Fibroblast of the aortic adventitia (primary cell): ENCODE measurements around the gene CTDSP2. TPM values are rescaled to one million over a fixed set of nuclear protein-coding genes. Genes with fewer than 3 reads are reported as not detected.

Experiments used
- DNase-seq: peaks from one replicate; pipeline ENCODE4 v3.0.0-alpha.2; 2010; ENCODE audit warnings: low read depth
- H3K4me3 ChIP-seq: 2 replicates; pipeline ENCODE4 v1.5.1; 2011; ENCODE audit warnings: low read depth, mild to moderate bottlenecking, control low read depth, low read length, moderate library complexity
- total RNA-seq: library from RNA; depleted of rRNA; stranded (reverse); fragments of >200 nt; gene quantifications from 2 replicates; pipeline ENCODE4 v1.2.3, GENCODE V29; 2012; ENCODE audit warnings: low replicate concordance
- TF ChIP-seq, protein P1 (sequence below): IDR thresholded peaks from 2 replicates; pipeline ENCODE4 v1.5.1; 2011; ENCODE audit warnings: mild to moderate bottlenecking, low read length, control low read depth, inconsistent platforms; ENCODE audit not compliant: insufficient read depth

Gene CTDSP2
- total RNA-seq, 1 donor: 90.7 TPM

DNA sequence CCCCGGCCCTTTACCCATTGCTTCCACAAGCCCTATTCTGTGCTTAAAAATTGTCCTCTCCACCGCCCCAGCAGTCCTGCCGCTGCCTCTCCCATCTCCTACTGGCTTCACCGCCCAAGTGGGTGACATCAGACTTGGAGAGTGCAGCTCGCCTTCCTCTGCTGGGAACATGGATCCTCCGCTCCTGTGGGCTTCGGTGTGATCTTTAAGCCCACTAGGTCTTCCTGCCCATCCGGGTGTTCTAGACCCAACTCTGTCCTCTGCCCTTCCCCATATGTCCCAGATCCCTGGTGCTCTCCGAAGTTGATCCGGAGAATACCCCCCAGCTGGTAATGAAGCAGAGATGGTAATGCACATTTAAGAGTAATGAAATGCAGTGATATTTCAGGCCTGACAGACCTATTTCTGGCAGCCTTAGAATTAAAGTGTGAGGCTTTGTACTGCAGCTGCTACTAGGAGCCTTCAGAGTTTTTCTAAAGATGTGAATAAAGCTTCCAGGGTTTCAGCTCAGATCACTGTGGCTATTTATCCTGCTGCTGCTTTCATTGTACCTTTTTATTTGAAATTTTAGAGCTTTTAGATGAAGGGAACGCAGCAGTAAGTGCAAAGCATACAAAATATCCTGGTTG lies 22.9 kb upstream of the CTDSP2 start:
- TF ChIP-seq, protein P1, sequence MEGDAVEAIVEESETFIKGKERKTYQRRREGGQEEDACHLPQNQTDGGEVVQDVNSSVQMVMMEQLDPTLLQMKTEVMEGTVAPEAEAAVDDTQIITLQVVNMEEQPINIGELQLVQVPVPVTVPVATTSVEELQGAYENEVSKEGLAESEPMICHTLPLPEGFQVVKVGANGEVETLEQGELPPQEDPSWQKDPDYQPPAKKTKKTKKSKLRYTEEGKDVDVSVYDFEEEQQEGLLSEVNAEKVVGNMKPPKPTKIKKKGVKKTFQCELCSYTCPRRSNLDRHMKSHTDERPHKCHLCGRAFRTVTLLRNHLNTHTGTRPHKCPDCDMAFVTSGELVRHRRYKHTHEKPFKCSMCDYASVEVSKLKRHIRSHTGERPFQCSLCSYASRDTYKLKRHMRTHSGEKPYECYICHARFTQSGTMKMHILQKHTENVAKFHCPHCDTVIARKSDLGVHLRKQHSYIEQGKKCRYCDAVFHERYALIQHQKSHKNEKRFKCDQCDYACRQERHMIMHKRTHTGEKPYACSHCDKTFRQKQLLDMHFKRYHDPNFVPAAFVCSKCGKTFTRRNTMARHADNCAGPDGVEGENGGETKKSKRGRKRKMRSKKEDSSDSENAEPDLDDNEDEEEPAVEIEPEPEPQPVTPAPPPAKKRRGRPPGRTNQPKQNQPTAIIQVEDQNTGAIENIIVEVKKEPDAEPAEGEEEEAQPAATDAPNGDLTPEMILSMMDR: no peak
- no peak for DNase-seq
- no peak overlapping the region for H3K4me3 ChIP-seq

DNA sequence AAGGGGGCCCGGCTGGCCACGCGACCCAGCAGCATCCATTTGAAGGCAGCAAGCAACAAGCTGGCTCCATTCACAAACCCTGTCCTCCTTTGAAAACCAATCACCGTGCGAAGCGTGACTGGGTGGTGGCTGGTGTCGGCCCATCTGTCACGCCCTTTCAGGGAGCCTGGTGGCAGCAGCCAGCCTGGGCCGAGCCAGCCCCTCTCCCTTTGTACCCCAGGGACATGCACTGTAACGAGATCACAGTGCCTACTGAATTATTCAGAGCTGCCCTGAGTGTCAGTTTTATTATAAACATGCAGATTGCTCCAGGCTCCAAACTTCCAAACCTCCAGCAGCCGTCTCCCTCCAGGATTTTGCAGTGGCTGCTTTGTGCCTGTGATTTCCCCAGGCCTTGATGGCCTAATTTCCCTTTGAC lies 22.3 kb upstream of the CTDSP2 start:
- TF ChIP-seq, protein P1: no peak
- H3K4me3 ChIP-seq: no peak overlapping the region
- DNase-seq: no peak

DNA sequence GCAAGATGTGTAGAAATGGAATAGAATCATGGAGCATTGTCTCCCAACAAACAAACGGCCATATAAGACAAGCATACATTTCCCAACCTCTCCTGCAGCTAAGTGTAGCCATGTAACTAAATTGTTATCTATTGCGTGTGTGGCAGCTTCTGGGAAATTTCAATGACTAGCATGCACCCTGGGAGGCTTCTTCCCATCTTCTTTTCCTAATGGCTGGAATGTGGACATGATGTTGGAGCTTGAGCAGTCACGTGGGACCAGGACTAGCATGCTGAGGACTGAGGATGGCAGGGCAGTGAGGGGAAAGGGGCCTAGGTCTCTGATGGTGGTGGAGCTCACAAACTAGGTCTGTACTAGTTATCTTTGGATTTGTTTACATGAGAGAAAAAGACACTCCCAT lies 21.7 kb upstream of the CTDSP2 start:
- TF ChIP-seq, protein P1: no peak
- DNase-seq: peak; percentile 63
- H3K4me3 ChIP-seq: no peak overlapping the region

DNA sequence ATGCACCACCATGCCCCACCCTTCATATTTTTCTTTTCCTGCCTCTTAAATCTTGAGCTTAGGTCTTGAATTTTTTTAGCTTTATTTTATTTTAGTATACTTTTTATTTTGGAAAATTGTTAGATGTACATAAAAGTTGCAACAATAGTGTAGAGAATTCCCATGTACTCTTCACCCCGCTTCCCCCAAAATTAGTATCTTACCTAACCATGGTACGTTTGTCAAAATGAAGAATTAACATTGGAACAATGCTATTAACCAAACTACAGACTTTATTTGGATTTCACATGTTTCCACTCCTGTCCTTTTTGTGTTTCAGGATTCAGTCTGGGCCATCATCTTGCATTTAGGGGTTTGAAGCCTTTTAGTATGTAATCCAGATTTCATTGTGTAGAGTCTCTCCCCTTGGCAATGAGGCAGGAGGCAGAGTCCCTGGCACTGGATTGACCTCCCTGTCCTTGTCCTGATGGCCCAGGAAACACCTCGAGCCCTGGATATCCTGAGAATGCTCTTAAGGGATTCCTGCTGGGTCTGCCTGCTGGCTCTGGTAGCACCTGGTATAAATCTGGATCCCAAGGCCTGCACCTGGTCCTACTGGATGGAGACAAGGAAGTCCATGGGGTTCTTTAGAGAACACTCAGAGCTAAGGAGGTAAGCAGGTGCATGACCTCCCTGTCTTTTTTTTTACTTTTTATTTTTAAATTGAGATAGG lies 19.9 kb upstream of the CTDSP2 start:
- DNase-seq: no peak
- H3K4me3 ChIP-seq: no peak overlapping the region
- TF ChIP-seq, protein P1: no peak

DNA sequence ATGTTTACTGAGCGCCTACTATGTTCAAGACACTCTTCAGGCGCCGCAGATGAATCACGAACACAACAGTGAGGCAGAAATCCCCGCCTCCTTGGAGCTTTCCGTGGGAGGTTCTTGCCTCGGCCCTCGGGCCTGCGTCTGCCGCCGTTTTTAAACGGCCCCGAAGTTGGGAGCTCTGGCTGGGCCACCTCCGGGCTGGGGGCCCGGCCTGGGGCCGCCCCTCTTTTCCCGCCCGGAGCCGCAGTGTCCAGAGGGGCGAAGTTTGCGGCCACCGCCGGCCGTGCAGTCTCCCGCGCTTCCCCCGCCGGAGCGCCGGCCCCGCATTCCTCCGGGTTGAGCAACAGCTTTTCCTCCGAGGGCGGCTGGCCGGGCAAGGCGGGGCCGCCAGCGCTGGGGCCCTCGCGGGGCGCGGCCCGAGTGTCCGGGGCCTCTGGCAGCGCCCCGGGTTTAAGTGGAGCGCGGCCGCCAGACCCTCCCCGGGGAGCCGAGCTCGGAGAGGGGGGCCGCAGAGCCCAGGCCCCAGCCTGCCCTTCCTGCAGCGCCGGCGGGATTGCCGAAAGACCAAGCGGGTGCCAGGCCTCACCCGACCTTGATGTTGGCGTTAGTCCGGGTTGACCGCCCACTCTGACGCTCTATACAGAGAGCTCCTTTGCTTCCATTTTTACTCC lies 18.7 kb upstream of the CTDSP2 start:
- TF ChIP-seq, protein P1: no peak
- DNase-seq: peak; percentile 87
- peak overlapping the region; percentile 53 for H3K4me3 ChIP-seq

DNA sequence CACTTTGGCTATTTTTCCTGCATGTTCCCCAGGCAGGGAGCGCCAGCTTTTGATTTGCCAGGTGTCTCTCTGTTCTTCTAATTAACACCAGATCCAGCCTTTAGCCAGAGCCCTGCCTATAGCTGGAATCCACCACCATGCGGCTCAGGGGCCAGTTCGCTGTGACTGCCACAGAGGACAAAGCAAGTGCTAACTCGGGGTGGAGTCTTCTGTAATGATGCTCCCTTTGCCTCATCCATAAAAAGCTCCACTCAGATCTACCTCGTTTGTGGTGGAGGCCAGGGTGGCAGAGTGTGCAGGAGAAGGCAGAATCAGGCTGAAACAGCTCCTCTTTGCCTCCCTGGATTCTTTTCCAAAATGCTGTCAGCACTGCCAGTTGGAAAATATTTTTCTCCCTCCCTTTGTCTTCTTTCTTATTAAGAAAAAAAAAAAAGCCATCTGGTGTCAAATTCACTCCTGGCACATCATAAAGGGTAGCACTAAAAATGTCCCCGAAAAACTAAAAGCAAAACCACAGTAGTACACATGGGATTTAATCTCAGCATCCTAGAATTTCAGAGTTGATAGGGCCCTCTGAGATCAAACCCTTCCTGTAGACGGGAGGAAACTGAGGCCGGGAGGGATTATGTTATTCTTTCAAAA lies 18.0 kb upstream of the CTDSP2 start:
- TF ChIP-seq, protein P1: no peak
- DNase-seq: peak; percentile 72

More for the DNA sequence above, 18.0 kb upstream of the CTDSP2 start:
- peak overlapping the region; percentile 53 for H3K4me3 ChIP-seq
